Activated CD4-positive, alpha-beta T cell treated with anti-CD3 and anti-CD28 coated beads for 4 hours (primary cell): ENCODE results near the gene GPRIN3.
"Not testable (repeated sequence)": the region's sequence is repeated elsewhere in the genome, so short reads cannot be mapped to it uniquely, and the experiment has no call there.

Experiments
- DNase-seq, 2 donors: peaks; one replicate each; pipeline ENCODE4 v3.0.0-alpha.2; 2020

The GPRIN3 gene

GRCh38 chr4:89212666-89213381, 94.8 kb downstream of the GPRIN3 start:
- DNase-seq = no peak

GRCh38 chr4:89204624-89205023, 103.0 kb downstream of the GPRIN3 start:
- no peak for DNase-seq

- no peak for DNase-seq
Measured at GRCh38 chr4:89203902-89204301, 103.7 kb downstream of the GPRIN3 start.

- DNase-seq = not testable (repeated sequence)
Measured at GRCh38 chr4:89199394-89199793, 108.2 kb downstream of the GPRIN3 start.

- no peak for DNase-seq
Measured at GRCh38 chr4:89197920-89198319, 109.7 kb downstream of the GPRIN3 start.

GRCh38 chr4:89196745-89197144, 110.9 kb downstream of the GPRIN3 start:
- DNase-seq = no peak

- DNase-seq = no peak
Measured at GRCh38 chr4:89196056-89196674, 111.4 kb downstream of the GPRIN3 start.

- no peak for DNase-seq
Measured at GRCh38 chr4:89193843-89194242, 113.8 kb downstream of the GPRIN3 start.
